K562 (cell line): ENCODE measurements around the gene PMIS2. TPM values are rescaled to one million over a fixed set of nuclear protein-coding genes. Genes with fewer than 3 reads are reported as not detected.
A peak's percentile ranks its signal among the peaks of the same experiment; 100 is the strongest.

Experiments used
- ATAC-seq: fragments of 200-7000 bp; cut with Tn5 transposase; 3 replicates; pipeline ENCODE4 v1.9.1; 2020; ENCODE audit warnings: moderate library complexity
- BruUV-seq: library from RNA; stranded (reverse); fragments of 400-500 nt; replicated peaks from 2 replicates; lab custom pipeline; 2021; lab: Mats Ljungman, UMichigan
- CTCF ChIA-PET: fragments of 300-600 bp; formaldehyde crosslinking; extraction: SDS; loops from one replicate; lab custom pipeline; 2021; ENCODE audit warnings: low intra/inter-chr PET ratio; lab: Yijun Ruan, JAX
- POLR2A ChIA-PET: fragments of 300-600, 350-650 bp; sonication (Branson Sonifier 250); formaldehyde crosslinking; extraction: SDS; loops from one replicate; lab custom pipeline; 2021; ENCODE audit warnings: antibody characterized with exemption, inconsistent platforms; lab: Yijun Ruan, JAX
- DNase-seq, 4 experiments: peaks; one replicate each; pipeline versions ENCODE4 v3.0.0 to v3.0.0-alpha.2; 2011 to 2018; ENCODE audit warnings: low spot score in 3 of 4, mixed read lengths in 3 of 4; ENCODE audit errors: extremely low read depth in 1 of 4
- FAIRE-seq: peaks from 2 replicates; lab custom pipeline; 2011; peaks lifted over from hg19 to GRCh38; lab: Jason Lieb, UNC
- H2AFZ ChIP-seq: 2 replicates; pipeline ENCODE4 v1.6.0; 2011; ENCODE audit warnings: low read depth, low read length, control low read depth, inconsistent platforms
- H3K27ac ChIP-seq: fragments of 200-600 bp; 3 replicates; pipeline ENCODE4 v1.8.0; 2011; ENCODE audit warnings: low read depth, mild to moderate bottlenecking, control low read depth, inconsistent platforms, low read length, moderate library complexity, mixed read lengths; ENCODE audit errors: extremely low read depth
- H3K27me3 ChIP-seq, 2 experiments: fragments of 300-600 bp in 1 of 2; 2 replicates in 1 of 2; 3 replicates in 1 of 2; pipeline versions ENCODE4 v1.6.0 to v1.8.0; 2011; ENCODE audit warnings: inconsistent platforms in 2 of 2, low read length in 2 of 2, mild to moderate bottlenecking in 1 of 2, mixed read lengths in 1 of 2, moderate library complexity in 1 of 2; ENCODE audit not compliant: control insufficient read depth in 2 of 2, insufficient read depth in 2 of 2
- H3K36me3 ChIP-seq: fragments of 300-600 bp; 3 replicates; pipeline ENCODE4 v1.8.0; 2011; ENCODE audit warnings: mild to moderate bottlenecking, low read length, inconsistent platforms; ENCODE audit not compliant: control insufficient read depth, insufficient read depth
- H3K4me1 ChIP-seq, 2 experiments: fragments of 200-600 bp in 1 of 2; replicated peaks in 1 of 2; 2 replicates in 1 of 2; 3 replicates in 1 of 2; pipeline versions ENCODE4 v1.5.1 to v1.8.0; 2011; ENCODE audit warnings: inconsistent platforms in 2 of 2, low read length in 2 of 2, mild to moderate bottlenecking in 1 of 2, mixed read lengths in 1 of 2, moderate library complexity in 1 of 2; ENCODE audit not compliant: control insufficient read depth in 2 of 2, insufficient read depth in 2 of 2
- H3K4me2 ChIP-seq: 2 replicates; pipeline ENCODE4 v1.6.1; 2011; ENCODE audit warnings: low read length, control low read depth, inconsistent platforms, mixed read lengths; ENCODE audit not compliant: insufficient read depth
- H3K4me3 ChIP-seq: fragments of 200-600 bp; sonication (generic), shearing (Covaris generic); 2 replicates; pipeline ENCODE4 v1.5.1; 2016; ENCODE audit warnings: control low read depth, inconsistent platforms
- H3K79me2 ChIP-seq: fragments of 200-600 bp; 3 replicates; pipeline ENCODE4 v1.8.0; 2011; ENCODE audit warnings: low read length, inconsistent platforms; ENCODE audit not compliant: control insufficient read depth, insufficient read depth
- H3K9ac ChIP-seq, 2 experiments: 2 replicates each; pipeline versions ENCODE4 v1.6.0 to v1.6.1; 2011; ENCODE audit warnings: low read depth in 2 of 2, low read length in 2 of 2, control low read depth in 1 of 2, inconsistent platforms in 1 of 2, mild to moderate bottlenecking in 1 of 2, mixed read lengths in 1 of 2; ENCODE audit not compliant: insufficient read depth in 1 of 2
- H3K9me1 ChIP-seq: one replicate; pipeline ENCODE4 v1.6.0; 2011; ENCODE audit warnings: inconsistent platforms, mild to moderate bottlenecking, low read length, moderate library complexity; ENCODE audit not compliant: control insufficient read depth, insufficient read depth
- H3K9me3 ChIP-seq: replicated peaks from 2 replicates; pipeline ENCODE4 v1.5.1; 2011; ENCODE audit warnings: low read depth, low read length, inconsistent platforms; ENCODE audit not compliant: control insufficient read depth, insufficient read depth
- H4K20me1 ChIP-seq: replicated peaks from 2 replicates; pipeline ENCODE4 v1.6.1; 2011; ENCODE audit warnings: low read length, inconsistent platforms, mixed read lengths; ENCODE audit not compliant: control insufficient read depth, insufficient read depth
- ATF3 ChIP-seq, 2 experiments: fragments of 450-650 bp in 1 of 2; sonication (generic) in 1 of 2; formaldehyde crosslinking in 1 of 2; IDR thresholded peaks in 1 of 2; conservative IDR thresholded peaks in 1 of 2; 2 replicates each; pipeline versions ENCODE4 v1.6.1 to v1.8.1; 2016 to 2023; ENCODE audit warnings: mild to moderate bottlenecking in 2 of 2, moderate library complexity in 2 of 2, inconsistent platforms in 1 of 2, missing genetic modification reagents in 1 of 2
- ATF7 ChIP-seq: fragments of 450-650 bp; IDR thresholded peaks from 2 replicates; pipeline ENCODE4 v1.7.1; 2014; ENCODE audit warnings: mild to moderate bottlenecking, moderate library complexity
- JUND ChIP-seq, 2 experiments: IDR thresholded peaks; 2 replicates in 1 of 2; 3 replicates in 1 of 2; pipeline ENCODE4 v1.6.1; 2011; ENCODE audit warnings: borderline replicate concordance in 2 of 2, low read depth in 2 of 2, low read length in 2 of 2, improper control_type of control experiment in 1 of 2, missing biosample characterization in 1 of 2, missing genetic modification characterization in 1 of 2, missing genetic modification reagents in 1 of 2
- MEIS2 ChIP-seq: fragments of 450-650 bp; IDR thresholded peaks from 2 replicates; pipeline ENCODE4 v1.6.1; 2014; ENCODE audit warnings: mild to moderate bottlenecking; ENCODE audit not compliant: partially characterized antibody
- PHB ChIP-seq: fragments of 250-450 bp; sonication (Bioruptor Pico); IDR thresholded peaks from 2 replicates; pipeline ENCODE4 v1.5.0; 2021
- PKNOX1 ChIP-seq: fragments of 450-650 bp; IDR thresholded peaks from 2 replicates; pipeline ENCODE4 v1.6.1; 2016
- POLR3G ChIP-seq: IDR thresholded peaks from 2 replicates; pipeline ENCODE4 v1.6.1; 2011; ENCODE audit not compliant: insufficient read length, insufficient replicate concordance; ENCODE audit errors: extremely low read depth
- ZNF76 ChIP-seq: fragments of 250-450 bp; sonication (Bioruptor Pico); IDR thresholded peaks from 2 replicates; pipeline ENCODE4 v1.4.0; 2020; ENCODE audit warnings: mild to moderate bottlenecking, moderate library complexity, borderline replicate concordance
- whole genome bisulfite sequencing: fragments of 100-300 bp; shearing (Covaris generic); methylation state at CpG from one replicate; pipeline ENCODE4 v1.1.6; 2016; ENCODE audit warnings: low coverage, mixed read lengths; ENCODE audit not compliant: insufficient coverage; ENCODE audit errors: missing lambda C conversion rate; 5-methylcytosine and 5-hydroxymethylcytosine counted together
- in situ Hi-C: fragments of 300-500 bp; cut with MboI; formaldehyde crosslinking; loops from 4 replicates; pipeline ENCODE4 v1.15.0; 2018; ENCODE audit warnings: inconsistent platforms, mixed read lengths
- intact Hi-C: fragments of 100-400 bp; cut with micrococcal nuclease; formaldehyde crosslinking; loops from 2 replicates; pipeline ENCODE4 v1.14.2; 2022
- polyA plus RNA-seq, 8 experiments: library from polyadenylated mRNA; depleted of rRNA in 4 of 8; stranded (reverse) in 5 of 8; unstranded in 3 of 8; fragments of >200 nt; fragmentation: Nextera tagmentation in 2 of 8; fragmentation: Illumina TruSeq in 1 of 8; extraction: Ambion mirVana in 2 of 8; extraction: Trizol in 1 of 8; gene quantifications; 2 replicates each; pipeline versions ENCODE4 v1.2.1 to v1.2.3, GENCODE V29; 2011 to 2014; ENCODE audit warnings: inconsistent platforms in 1 of 8, missing spikeins in 1 of 8
- total RNA-seq, 7 experiments: library from RNA; depleted of rRNA in 6 of 7; stranded (reverse); fragments of >200 nt in 6 of 7; fragmentation: Illumina TruSeq in 2 of 7; extraction: Trizol in 2 of 7; gene quantifications; 2 replicates each; pipeline versions ENCODE4 v1.2.1 to v1.2.3, GENCODE V29; 2011 to 2021; ENCODE audit warnings: low replicate concordance in 1 of 7
- TF ChIP-seq, protein P1 (sequence below): sonication (generic); formaldehyde crosslinking; IDR thresholded peaks from 2 replicates; pipeline ENCODE4 v1.8.1; 2022; ENCODE audit warnings: missing genetic modification reagents

Gene PMIS2
- total and polyA plus RNA-seq, 9 of the 15 experiments (the other 6 are each of a cell fraction or from before 2014, with no cell fraction given), result not detected

DNA sequence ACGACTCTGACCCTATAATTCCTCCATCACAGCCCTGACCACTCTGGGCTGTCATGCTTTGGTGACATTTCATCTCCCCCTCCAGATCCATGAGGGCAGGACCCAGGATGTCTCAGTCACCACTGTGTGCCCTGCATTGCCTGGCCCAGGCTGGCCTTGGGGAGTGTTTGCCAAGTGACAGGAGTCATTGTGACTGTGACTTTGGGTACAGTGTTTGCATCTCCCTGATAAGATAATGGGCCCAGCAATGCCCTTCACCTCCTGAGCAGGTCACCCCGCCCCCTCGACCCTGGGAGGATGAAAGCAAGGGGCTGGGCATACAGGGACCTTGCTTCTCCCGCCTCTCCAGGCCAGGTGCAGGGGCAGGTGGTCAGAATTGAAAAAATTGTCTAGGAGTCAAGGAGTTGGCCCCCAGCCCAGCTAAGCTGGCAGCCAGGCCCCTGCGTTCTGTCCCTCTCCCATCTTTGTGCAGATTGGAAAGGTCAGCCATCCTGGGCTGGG, 16.6 kb upstream of the PMIS2 start (continued):
- TF ChIP-seq, protein P1, sequence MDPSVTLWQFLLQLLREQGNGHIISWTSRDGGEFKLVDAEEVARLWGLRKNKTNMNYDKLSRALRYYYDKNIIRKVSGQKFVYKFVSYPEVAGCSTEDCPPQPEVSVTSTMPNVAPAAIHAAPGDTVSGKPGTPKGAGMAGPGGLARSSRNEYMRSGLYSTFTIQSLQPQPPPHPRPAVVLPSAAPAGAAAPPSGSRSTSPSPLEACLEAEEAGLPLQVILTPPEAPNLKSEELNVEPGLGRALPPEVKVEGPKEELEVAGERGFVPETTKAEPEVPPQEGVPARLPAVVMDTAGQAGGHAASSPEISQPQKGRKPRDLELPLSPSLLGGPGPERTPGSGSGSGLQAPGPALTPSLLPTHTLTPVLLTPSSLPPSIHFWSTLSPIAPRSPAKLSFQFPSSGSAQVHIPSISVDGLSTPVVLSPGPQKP, result no peak
- TF ChIP-seq ZNF76, result no peak
- TF ChIP-seq PHB, result no peak

- WGBS, result 0% methylated on average over 1 of the region's 1 CpG
- CTCF ChIA-PET, result no interaction called here
These were observed 14.5 kb upstream of the PMIS2 start for GRCh38 chr19:35571406-35571965.

More at GRCh38 chr19:35571406-35571965, 14.5 kb upstream of the PMIS2 start:
- Histone ChIP-seq H3K27ac (no peak overlapping the region), H3K9ac (no peak overlapping the region), H3K4me1 (no peaks in the 10 kb centered on the region), H3K36me3 (no peaks in the 10 kb centered on the region), H3K9me3 (peaks cover 10% of the 10 kb centered on the region; the same call in 1 of the 2 replicates), H3K9me1 (no peaks in the 10 kb centered on the region), H3K79me2 (no peaks in the 10 kb centered on the region), H4K20me1 (no peaks in the 10 kb centered on the region), H2AFZ (no peak overlapping the region), H3K4me2 (no peak overlapping the region), H3K4me3 (no peak overlapping the region), H3K27me3 (peaks cover 0 to 27% of the 10 kb centered on the region in 2 experiments; a peak in 2 of 5 replicates)
- DNase-seq, result no peak
- intact Hi-C loops (no loop called here), in situ Hi-C loops (no loop called here)
- BruUV-seq, result no TSS peak
- no peak for ATAC-seq
- TF ChIP-seq JUND (IDR thresholded peaks at IDR 0.05; ENCODE audit: borderline replicate concordance, low read depth, low read length), result no peak
- TF ChIP-seq JUND (tag; IDR thresholded peaks at IDR 0.05; ENCODE audit: borderline replicate concordance, low read depth, low read length), result 0 out of 3 replicates have a peak, but pooled peaks have one; percentile 18
- TF ChIP-seq PKNOX1, result peak; percentile 25; the same call in 1 of the 2 replicates
- TF ChIP-seq POLR3G, result no peak
- peak; percentile 73 for TF ChIP-seq ATF3 (IDR thresholded peaks at IDR 0.05)
- no peak for TF ChIP-seq ATF3 (CRISPR knock-in tag; conservative IDR thresholded peaks at IDR 0.05)
- peak; percentile 16 for TF ChIP-seq MEIS2
- TF ChIP-seq ATF7, result peak; percentile 48; the same call in 1 of the 2 replicates
- POLR2A ChIA-PET, result interaction anchor here (1.2 kb wide), 1 partner anchor 20 kb away, joined by 3 read pairs; no protein-coding TSS in a partner anchor
- no peak for FAIRE-seq
